ENCODE data around the gene CDKAL1. TPM values are rescaled to one million over a fixed set of nuclear protein-coding genes. Genes with fewer than 3 reads are reported as not detected.

Gene CDKAL1
- total RNA-seq, 2 donors from 2014 or later, result 23.0 to 23.7 TPM

DNA sequence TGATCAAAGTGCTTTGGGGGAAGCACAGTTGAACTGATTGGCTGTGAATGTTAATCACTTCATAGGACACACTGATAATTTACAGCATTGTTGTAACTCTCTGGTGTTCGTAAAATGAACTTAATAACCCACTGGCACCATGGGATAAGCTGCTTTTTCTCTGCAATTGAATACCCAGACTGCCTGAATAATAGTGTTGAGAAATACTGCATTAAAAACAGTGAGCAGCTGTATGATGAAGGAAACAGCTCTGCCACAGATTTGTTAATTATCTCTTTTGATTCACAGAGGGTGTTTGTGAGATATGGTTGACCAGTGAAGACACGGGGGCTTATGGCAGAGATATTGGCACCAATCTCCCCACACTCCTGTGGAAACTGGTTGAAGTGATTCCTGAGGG lies 420.9 kb downstream of the CDKAL1 start:
- Mint-ChIP-seq H3K36me3 (ENCODE audit: low read depth) (peaks cover 5% of the 10 kb centered on the region), H3K27me3 (no peaks in the 10 kb centered on the region), H3K4me3 (no peak overlapping the region)

DNA sequence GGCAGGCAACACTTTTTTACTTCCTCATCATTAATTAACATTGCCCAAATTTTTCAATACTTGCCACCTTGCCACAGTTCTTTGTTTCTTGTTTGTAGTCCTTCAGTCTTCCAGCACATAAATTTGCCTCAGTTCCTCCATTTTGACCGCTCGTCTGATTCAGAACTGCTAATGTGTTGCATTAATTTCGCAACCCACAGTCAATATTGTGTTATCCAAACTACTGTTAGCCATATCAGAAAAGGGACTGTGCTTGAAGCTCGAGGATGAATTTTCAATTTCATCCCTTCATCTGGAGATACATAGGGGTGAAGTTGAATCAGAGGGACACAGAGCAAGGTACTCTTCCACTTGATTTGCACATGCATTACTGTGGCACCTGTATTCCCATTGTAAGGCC lies 421.5 kb downstream of the CDKAL1 start:
- H3K4me3 Mint-ChIP-seq, result no peak overlapping the region
- no peaks in the 10 kb centered on the region for H3K4me1 Mint-ChIP-seq
- DNase-seq, result no peak

More for the DNA sequence above, 420.9 kb downstream of the CDKAL1 start:
- H3K9me3 ChIP-seq (ENCODE audit: control insufficient read depth, low read length, poor library complexity, severe bottlenecking), result no peaks in the 10 kb centered on the region
- Mint-ChIP-seq H3K4me1 (no peaks in the 10 kb centered on the region), H3K27ac (no peak overlapping the region)
- DNase-seq (no peak), ATAC-seq (no peak)

DNA sequence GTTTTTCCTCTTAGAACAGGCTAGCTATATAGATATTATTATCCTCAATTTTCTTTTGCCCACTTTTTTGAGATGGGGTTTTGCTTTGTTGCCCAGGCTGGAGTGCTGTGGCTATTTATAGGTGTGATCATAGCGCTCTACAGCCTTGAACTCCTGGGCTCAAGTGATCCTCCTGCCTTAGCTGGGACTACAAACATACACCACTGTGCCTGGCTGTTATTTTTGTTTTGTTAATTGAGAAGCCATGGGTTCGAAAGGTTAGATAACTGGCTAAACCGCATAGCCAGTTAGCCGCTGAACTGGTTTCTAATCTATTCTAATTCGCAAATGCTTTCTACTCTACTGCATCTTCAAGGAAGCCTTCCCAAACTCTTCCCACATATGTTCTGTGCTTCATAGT lies 425.8 kb downstream of the CDKAL1 start:
- no peaks in the 10 kb centered on the region for H3K4me1 Mint-ChIP-seq
- no peak for DNase-seq
- H3K36me3 Mint-ChIP-seq (ENCODE audit: low read depth), result peaks cover 8% of the 10 kb centered on the region
- no peak overlapping the region for H3K27ac Mint-ChIP-seq
- ATAC-seq, result no peak
- no peak overlapping the region for H3K4me3 Mint-ChIP-seq
- H3K27me3 Mint-ChIP-seq, result no peaks in the 10 kb centered on the region
- no peaks in the 10 kb centered on the region for H3K9me3 ChIP-seq (ENCODE audit: control insufficient read depth, low read length, poor library complexity, severe bottlenecking)

More for the DNA sequence above, 421.5 kb downstream of the CDKAL1 start:
- H3K9me3 ChIP-seq (ENCODE audit: control insufficient read depth, low read length, poor library complexity, severe bottlenecking), result no peaks in the 10 kb centered on the region
- no peak for ATAC-seq
- H3K27me3 Mint-ChIP-seq, result no peaks in the 10 kb centered on the region
- H3K36me3 Mint-ChIP-seq (ENCODE audit: low read depth), result peaks cover 5% of the 10 kb centered on the region
- no peak overlapping the region for H3K27ac Mint-ChIP-seq

DNA sequence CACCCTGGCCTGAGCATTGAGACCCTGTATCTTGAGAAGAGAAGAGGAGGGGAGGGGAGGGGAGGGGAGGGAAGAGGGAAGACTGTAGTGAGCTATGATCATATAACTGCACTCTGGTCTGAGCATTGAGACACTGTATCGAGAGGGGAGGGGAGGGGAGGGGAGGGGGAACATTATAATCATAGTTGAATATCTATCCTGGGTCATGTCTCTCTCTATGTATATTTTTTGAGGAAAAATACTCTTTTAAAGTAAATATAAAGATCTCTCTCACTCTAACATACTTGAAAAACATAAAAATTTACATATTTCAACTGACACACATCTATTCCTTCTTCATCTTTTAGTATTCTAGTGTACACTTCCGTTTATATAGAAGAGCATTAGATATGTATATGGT lies 431.0 kb downstream of the CDKAL1 start:
- ATAC-seq (no peak), DNase-seq (no peak)
- H3K27me3 Mint-ChIP-seq, result no peaks in the 10 kb centered on the region
- peaks cover 8% of the 10 kb centered on the region for H3K36me3 Mint-ChIP-seq (ENCODE audit: low read depth)
- H3K4me1 Mint-ChIP-seq, result no peaks in the 10 kb centered on the region
- H3K9me3 ChIP-seq (ENCODE audit: control insufficient read depth, low read length, poor library complexity, severe bottlenecking), result no peaks in the 10 kb centered on the region
- no peak overlapping the region for H3K4me3 Mint-ChIP-seq
- no peak overlapping the region for H3K27ac Mint-ChIP-seq

DNA sequence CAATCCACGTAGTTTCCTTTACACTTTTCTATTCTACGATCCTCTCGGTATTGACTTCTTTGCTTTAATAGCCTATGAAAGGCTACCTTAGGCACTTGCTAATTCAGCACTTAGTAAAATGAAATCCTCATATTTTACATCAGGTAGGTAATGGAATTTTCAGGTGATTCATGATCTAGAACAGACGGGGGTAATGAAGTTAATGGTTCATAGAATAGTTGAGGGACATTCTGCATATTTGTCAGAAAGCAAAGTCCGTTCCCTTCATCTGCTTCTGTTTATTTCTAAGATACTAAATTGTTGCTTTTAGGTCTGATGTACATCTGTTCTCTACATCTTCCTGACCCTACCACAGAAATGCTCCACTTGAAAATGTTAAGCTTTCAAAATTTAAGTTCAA lies 431.7 kb downstream of the CDKAL1 start:
- H3K9me3 ChIP-seq (ENCODE audit: control insufficient read depth, low read length, poor library complexity, severe bottlenecking), result no peaks in the 10 kb centered on the region
- Mint-ChIP-seq H3K36me3 (ENCODE audit: low read depth) (peaks cover 8% of the 10 kb centered on the region), H3K4me3 (no peak overlapping the region), H3K27me3 (no peaks in the 10 kb centered on the region), H3K27ac (no peak overlapping the region), H3K4me1 (peaks cover 2% of the 10 kb centered on the region)
- ATAC-seq (no peak), DNase-seq (no peak)

DNA sequence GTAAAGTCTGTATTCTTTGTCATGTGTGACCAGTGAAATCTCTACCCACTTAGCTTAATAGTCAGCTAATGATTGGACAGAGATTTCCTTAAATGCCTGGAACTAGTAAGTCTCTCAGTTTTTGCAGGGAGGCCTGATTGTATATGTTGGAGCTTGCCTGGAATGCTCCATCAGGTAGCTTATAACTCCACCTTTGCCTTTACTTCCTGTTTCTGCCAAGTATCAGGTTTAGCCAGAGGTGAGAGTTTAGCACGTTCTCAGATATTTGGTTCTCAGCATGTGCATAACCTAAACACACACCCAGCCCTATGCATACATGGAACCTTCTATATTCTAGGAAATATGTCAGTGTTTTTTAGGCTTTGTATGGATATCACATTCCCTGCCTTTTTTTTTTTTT lies 435.3 kb downstream of the CDKAL1 start:
- ATAC-seq, result no peak
- H3K9me3 ChIP-seq (ENCODE audit: control insufficient read depth, low read length, poor library complexity, severe bottlenecking), result no peaks in the 10 kb centered on the region
- no peak overlapping the region for H3K27ac Mint-ChIP-seq
- no peaks in the 10 kb centered on the region for H3K27me3 Mint-ChIP-seq
- no peak for DNase-seq
- no peak overlapping the region for H3K4me3 Mint-ChIP-seq
- peaks cover 4% of the 10 kb centered on the region for H3K4me1 Mint-ChIP-seq
- H3K36me3 Mint-ChIP-seq (ENCODE audit: low read depth), result peaks cover 5% of the 10 kb centered on the region

DNA sequence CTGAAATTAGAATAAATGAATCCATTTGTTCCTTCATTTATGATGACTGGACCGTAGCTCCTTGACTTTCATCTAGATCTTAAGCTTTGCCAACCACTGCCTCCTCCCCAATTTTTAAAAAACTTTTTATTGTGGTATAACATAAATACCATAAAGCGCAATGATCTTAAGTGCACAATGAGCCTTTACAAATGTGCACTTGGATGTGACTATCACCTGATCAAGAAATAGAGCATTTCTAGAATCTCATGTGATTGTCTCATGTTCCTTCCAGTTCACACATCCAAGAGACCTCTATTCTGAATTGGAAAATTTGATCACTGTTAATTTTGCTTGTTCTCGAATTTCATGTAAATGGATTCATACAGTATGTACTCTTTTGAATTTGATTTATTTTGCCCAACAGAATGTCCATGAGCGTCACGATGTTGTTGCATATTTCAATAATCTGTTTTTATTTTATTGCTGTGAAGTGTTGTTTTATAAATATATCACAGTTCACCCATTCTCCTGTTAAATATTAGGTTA lies 442.2 kb downstream of the CDKAL1 start:
- Mint-ChIP-seq H3K27ac (no peak overlapping the region), H3K36me3 (ENCODE audit: low read depth) (peaks cover 2% of the 10 kb centered on the region), H3K4me3 (no peak overlapping the region), H3K4me1 (peaks cover 2% of the 10 kb centered on the region), H3K27me3 (no peaks in the 10 kb centered on the region)
- no peaks in the 10 kb centered on the region for H3K9me3 ChIP-seq (ENCODE audit: control insufficient read depth, low read length, poor library complexity, severe bottlenecking)
- no peak for DNase-seq
- no peak for ATAC-seq

DNA sequence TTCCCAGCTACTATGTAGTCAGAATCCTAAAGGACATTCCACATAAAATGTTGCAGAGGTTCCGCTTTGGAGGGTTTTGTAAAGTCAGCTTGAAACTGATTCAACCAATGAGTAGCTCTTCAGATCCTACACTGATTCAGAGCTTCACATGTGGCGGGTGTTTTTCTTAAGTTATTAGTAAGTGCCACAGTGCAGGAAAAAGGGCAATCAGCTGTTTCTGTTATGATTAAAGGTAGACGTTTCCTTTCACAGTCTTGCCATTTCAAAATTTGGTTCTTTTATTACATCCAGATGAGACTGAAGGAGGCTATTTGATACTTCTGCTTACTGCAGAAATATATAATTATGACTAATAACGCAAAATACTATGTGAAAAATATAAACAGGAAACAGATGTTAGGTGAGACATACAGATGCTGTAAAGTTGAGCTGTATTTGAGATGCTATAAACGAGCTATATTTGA lies 443.9 kb downstream of the CDKAL1 start:
- Mint-ChIP-seq H3K27me3 (no peaks in the 10 kb centered on the region), H3K4me3 (no peak overlapping the region), H3K36me3 (ENCODE audit: low read depth) (peaks cover 2% of the 10 kb centered on the region), H3K4me1 (no peaks in the 10 kb centered on the region), H3K27ac (no peak overlapping the region)
- DNase-seq (no peak), ATAC-seq (no peak)
- no peaks in the 10 kb centered on the region for H3K9me3 ChIP-seq (ENCODE audit: control insufficient read depth, low read length, poor library complexity, severe bottlenecking)

DNA sequence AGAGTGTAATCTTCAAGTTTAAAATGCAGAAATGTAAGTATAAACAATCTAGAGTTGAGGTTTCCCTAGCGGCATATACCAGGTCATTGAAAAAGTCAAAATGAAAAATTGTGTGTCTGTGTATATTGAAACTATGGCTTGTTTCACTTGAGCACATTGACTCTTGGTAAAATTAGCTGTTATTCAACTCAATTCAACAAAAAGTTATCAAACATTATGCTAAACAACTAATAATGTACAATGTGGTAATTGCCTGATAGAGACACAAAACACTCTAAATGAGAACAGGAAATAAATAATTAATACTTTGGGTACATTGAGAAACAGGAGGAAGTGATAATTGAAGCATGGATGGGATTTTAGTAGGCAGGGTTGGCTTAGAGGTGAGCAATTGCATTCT lies 444.8 kb downstream of the CDKAL1 start:
- DNase-seq, result no peak
- no peak for ATAC-seq
- H3K4me1 Mint-ChIP-seq, result no peaks in the 10 kb centered on the region
- no peaks in the 10 kb centered on the region for H3K9me3 ChIP-seq (ENCODE audit: control insufficient read depth, low read length, poor library complexity, severe bottlenecking)
- H3K27me3 Mint-ChIP-seq, result no peaks in the 10 kb centered on the region
- no peak overlapping the region for H3K4me3 Mint-ChIP-seq
- H3K36me3 Mint-ChIP-seq (ENCODE audit: low read depth), result peaks cover 2% of the 10 kb centered on the region
- no peak overlapping the region for H3K27ac Mint-ChIP-seq

DNA sequence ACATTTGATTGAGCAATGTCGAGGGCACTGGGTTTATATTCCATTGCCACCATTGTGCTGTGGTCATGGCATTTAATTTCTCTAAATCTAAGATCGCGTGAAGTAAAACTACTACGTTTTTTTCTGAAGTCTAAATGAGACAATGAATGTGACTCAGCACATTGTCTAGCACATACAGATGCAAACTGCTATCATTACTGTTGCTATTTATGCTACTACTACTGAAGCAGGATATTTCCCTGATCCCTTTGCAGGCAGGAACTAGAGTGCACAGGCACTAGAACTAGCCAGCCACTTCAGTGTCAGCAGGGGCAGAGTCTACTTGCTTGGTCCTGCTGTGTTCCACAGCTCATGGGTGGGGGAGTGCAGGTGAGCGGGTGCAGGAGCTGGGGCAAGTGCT lies 449.7 kb downstream of the CDKAL1 start:
- H3K36me3 Mint-ChIP-seq (ENCODE audit: low read depth), result peaks cover 5% of the 10 kb centered on the region

DNA sequence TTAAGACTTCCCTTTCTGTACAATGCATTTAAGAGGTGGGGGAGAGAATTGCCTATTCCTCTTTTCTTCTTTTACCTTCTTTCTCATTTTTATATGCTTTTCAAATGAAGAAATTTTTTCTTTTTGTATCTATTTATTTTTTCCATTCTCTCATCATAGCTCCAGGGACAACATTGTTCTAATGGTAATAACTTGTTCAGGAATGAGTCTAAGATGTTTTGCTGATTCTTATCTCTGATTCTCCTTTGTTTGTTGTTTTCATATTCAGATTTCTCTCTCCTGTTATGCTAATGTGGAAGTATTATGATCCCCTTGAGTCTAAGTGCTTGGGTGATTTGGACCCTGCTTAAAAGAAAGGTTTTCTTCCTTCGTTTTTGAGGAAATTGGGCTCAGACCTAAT lies 451.6 kb downstream of the CDKAL1 start:
- H3K4me1 Mint-ChIP-seq, result no peaks in the 10 kb centered on the region
- ATAC-seq (no peak), DNase-seq (no peak)
- no peaks in the 10 kb centered on the region for H3K9me3 ChIP-seq (ENCODE audit: control insufficient read depth, low read length, poor library complexity, severe bottlenecking)
- peaks cover 5% of the 10 kb centered on the region for H3K36me3 Mint-ChIP-seq (ENCODE audit: low read depth)
- no peak overlapping the region for H3K27ac Mint-ChIP-seq
- no peaks in the 10 kb centered on the region for H3K27me3 Mint-ChIP-seq
- no peak overlapping the region for H3K4me3 Mint-ChIP-seq

More for the DNA sequence above, 449.7 kb downstream of the CDKAL1 start:
- no peak overlapping the region for H3K4me3 Mint-ChIP-seq
- DNase-seq (no peak), ATAC-seq (no peak)
- no peaks in the 10 kb centered on the region for H3K4me1 Mint-ChIP-seq
- no peaks in the 10 kb centered on the region for H3K9me3 ChIP-seq (ENCODE audit: control insufficient read depth, low read length, poor library complexity, severe bottlenecking)
- no peaks in the 10 kb centered on the region for H3K27me3 Mint-ChIP-seq
- H3K27ac Mint-ChIP-seq, result no peak overlapping the region

DNA sequence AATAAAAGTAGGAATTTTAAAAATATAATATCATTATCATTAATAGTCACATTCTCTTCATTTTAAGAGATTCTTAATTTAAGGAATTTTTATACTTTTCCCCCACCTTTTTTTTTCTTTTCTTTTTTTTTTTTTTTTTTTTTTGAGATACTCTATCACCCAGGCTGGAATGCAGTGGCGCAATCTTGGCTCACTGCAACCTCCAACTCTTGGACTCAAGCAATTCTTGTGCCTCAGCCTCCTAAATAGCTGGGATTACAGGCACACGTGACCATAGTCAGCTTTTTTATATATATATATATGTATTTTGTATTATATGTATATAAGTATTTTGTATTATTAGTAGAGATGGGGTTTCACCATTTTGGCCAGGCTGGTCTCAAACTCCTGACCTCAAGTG lies 457.7 kb downstream of the CDKAL1 start:
- H3K4me3 Mint-ChIP-seq, result no peak overlapping the region
- no peaks in the 10 kb centered on the region for H3K9me3 ChIP-seq (ENCODE audit: control insufficient read depth, low read length, poor library complexity, severe bottlenecking)
- no peak for DNase-seq
- H3K36me3 Mint-ChIP-seq (ENCODE audit: low read depth), result peaks cover 5% of the 10 kb centered on the region
- H3K27ac Mint-ChIP-seq, result no peak overlapping the region
- no peaks in the 10 kb centered on the region for H3K27me3 Mint-ChIP-seq
- no peak for ATAC-seq
- no peaks in the 10 kb centered on the region for H3K4me1 Mint-ChIP-seq

DNA sequence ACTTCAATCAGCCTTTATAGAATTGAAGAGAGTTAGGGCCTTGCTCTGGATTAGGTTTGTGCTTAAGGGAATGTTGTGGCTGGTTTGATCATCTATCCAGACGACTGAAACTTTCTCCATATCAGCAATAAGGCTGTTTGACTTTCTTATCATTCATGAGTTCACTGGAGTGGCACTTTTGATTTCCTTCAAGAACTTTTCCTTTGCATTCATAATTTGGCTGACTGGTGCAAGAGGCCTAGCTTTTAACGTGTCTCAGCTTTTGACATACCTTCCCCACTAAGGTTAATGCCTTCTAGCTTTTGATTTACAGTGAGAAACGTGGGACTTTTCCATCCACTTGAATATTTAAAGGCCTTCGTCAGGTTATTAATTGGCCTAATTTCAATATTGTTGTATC lies 461.8 kb downstream of the CDKAL1 start:
- Mint-ChIP-seq H3K36me3 (ENCODE audit: low read depth) (peaks cover 9% of the 10 kb centered on the region), H3K4me1 (peaks cover 4% of the 10 kb centered on the region), H3K27me3 (no peaks in the 10 kb centered on the region), H3K27ac (no peak overlapping the region), H3K4me3 (no peak overlapping the region)
- DNase-seq (no peak), ATAC-seq (no peak)
- H3K9me3 ChIP-seq (ENCODE audit: control insufficient read depth, low read length, poor library complexity, severe bottlenecking), result no peaks in the 10 kb centered on the region

DNA sequence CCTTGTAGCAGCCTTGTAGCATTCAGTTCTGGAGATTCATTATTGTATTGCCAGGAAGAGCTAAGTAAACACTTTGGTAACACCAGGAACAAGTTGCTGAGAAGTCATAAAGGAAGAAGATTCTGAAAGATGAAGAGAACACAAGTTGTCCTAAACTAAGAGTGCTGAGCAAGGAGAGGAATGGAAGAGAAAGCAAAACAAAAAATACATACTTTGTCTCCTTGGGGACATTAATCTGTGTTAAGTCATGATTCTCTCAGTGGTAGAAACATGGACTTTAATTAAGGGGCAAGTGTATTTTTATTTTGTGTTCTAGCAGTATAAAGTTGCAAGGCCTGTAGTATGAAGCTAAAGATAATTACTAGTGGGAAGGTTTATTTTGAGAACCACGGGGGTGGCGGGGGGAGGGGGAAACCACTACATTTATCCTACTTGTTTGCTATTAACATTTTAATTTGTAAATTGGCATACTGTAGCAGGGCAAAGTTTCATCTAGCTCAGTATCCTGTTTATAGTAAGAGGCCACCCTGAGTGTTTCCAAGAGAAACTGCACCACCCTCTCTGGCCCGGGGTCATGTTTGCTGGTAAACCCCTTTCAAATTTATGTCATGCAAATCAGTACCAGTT lies 463.0 kb downstream of the CDKAL1 start:
- ATAC-seq, result no peak
- H3K27me3 Mint-ChIP-seq, result no peaks in the 10 kb centered on the region
- no peak for DNase-seq
- H3K36me3 Mint-ChIP-seq (ENCODE audit: low read depth), result peaks cover 11% of the 10 kb centered on the region
- H3K27ac Mint-ChIP-seq, result no peak overlapping the region
- no peak overlapping the region for H3K4me3 Mint-ChIP-seq
- no peaks in the 10 kb centered on the region for H3K9me3 ChIP-seq (ENCODE audit: control insufficient read depth, low read length, poor library complexity, severe bottlenecking)
- peaks cover 4% of the 10 kb centered on the region for H3K4me1 Mint-ChIP-seq
